Measurements from ENCODE around the gene CSRP1.
"Not testable (repeated sequence)": the region's sequence is repeated elsewhere in the genome, so short reads cannot be mapped to it uniquely, and the experiment has no call there.

CSRP1 gene

GRCh38 chr1:201535046-201535918 is 28.4 kb upstream of the CSRP1 start:
- in situ Hi-C loops (cut with HindIII; ENCODE audit: low pct_unique_long_range_greater_than_20kb, low sequenced_read_pairs), result no loop called here
- no peak for TF ChIP-seq JUND (IDR thresholded peaks at IDR 0.05; ENCODE audit: low read depth)
- DNase-seq (ENCODE audit: low read depth in 1 of 2, low spot score in 1 of 2), result no peak

- DNase-seq (ENCODE audit: low read depth in 1 of 2, low spot score in 1 of 2), result no peak
- TF ChIP-seq JUND (IDR thresholded peaks at IDR 0.05; ENCODE audit: low read depth), result no peak
- in situ Hi-C loops (cut with HindIII; ENCODE audit: low pct_unique_long_range_greater_than_20kb, low sequenced_read_pairs), result no loop called here
Observed at GRCh38 chr1:201533836-201534235, 26.9 kb upstream of the CSRP1 start.

- no peak for TF ChIP-seq JUND (IDR thresholded peaks at IDR 0.05; ENCODE audit: low read depth)
- in situ Hi-C loops (cut with HindIII; ENCODE audit: low pct_unique_long_range_greater_than_20kb, low sequenced_read_pairs), result no loop called here
- DNase-seq (ENCODE audit: low read depth in 1 of 2, low spot score in 1 of 2), result no peak
Observed at GRCh38 chr1:201531551-201532425, 24.9 kb upstream of the CSRP1 start.

- DNase-seq (ENCODE audit: low read depth in 1 of 2, low spot score in 1 of 2), result peak in 1 of 2 experiments; percentile 62
- no peak for TF ChIP-seq JUND (IDR thresholded peaks at IDR 0.05; ENCODE audit: low read depth)
- in situ Hi-C loops (cut with HindIII; ENCODE audit: low pct_unique_long_range_greater_than_20kb, low sequenced_read_pairs), result no loop called here
Observed at GRCh38 chr1:201530741-201531531, 24.0 kb upstream of the CSRP1 start.

- DNase-seq (ENCODE audit: low read depth in 1 of 2, low spot score in 1 of 2), result no peak
- in situ Hi-C loops (cut with HindIII; ENCODE audit: low pct_unique_long_range_greater_than_20kb, low sequenced_read_pairs), result no loop called here
- TF ChIP-seq JUND (IDR thresholded peaks at IDR 0.05; ENCODE audit: low read depth), result no peak
Observed at GRCh38 chr1:201528631-201529252, 21.8 kb upstream of the CSRP1 start.

GRCh38 chr1:201527879-201528278 is 21.0 kb upstream of the CSRP1 start:
- in situ Hi-C loops (cut with HindIII; ENCODE audit: low pct_unique_long_range_greater_than_20kb, low sequenced_read_pairs), result no loop called here
- DNase-seq (ENCODE audit: low read depth in 1 of 2, low spot score in 1 of 2), result no peak
- TF ChIP-seq JUND (IDR thresholded peaks at IDR 0.05; ENCODE audit: low read depth), result no peak

- no peak for DNase-seq (ENCODE audit: low read depth in 1 of 2, low spot score in 1 of 2)
- in situ Hi-C loops (cut with HindIII; ENCODE audit: low pct_unique_long_range_greater_than_20kb, low sequenced_read_pairs), result no loop called here
- TF ChIP-seq JUND (IDR thresholded peaks at IDR 0.05; ENCODE audit: low read depth), result no peak
Observed at GRCh38 chr1:201525193-201525778, 18.4 kb upstream of the CSRP1 start.

- DNase-seq (ENCODE audit: low read depth in 1 of 2, low spot score in 1 of 2); in situ Hi-C loops (cut with HindIII; ENCODE audit: low pct_unique_long_range_greater_than_20kb, low sequenced_read_pairs): not testable (repeated sequence)
Observed at GRCh38 chr1:201520046-201520575, 13.2 kb upstream of the CSRP1 start.

- TF ChIP-seq JUND (IDR thresholded peaks at IDR 0.05; ENCODE audit: low read depth), result no peak
- DNase-seq (ENCODE audit: low read depth in 1 of 2, low spot score in 1 of 2), result no peak
- in situ Hi-C loops (cut with HindIII; ENCODE audit: low pct_unique_long_range_greater_than_20kb, low sequenced_read_pairs), result no loop called here
Observed at GRCh38 chr1:201518071-201518470, 11.1 kb upstream of the CSRP1 start.

- in situ Hi-C loops (cut with HindIII; ENCODE audit: low pct_unique_long_range_greater_than_20kb, low sequenced_read_pairs), result no loop called here
- DNase-seq (ENCODE audit: low read depth in 1 of 2, low spot score in 1 of 2), result no peak
- TF ChIP-seq JUND (IDR thresholded peaks at IDR 0.05; ENCODE audit: low read depth), result no peak
Observed at GRCh38 chr1:201517631-201518030, 10.7 kb upstream of the CSRP1 start.

- no peak for DNase-seq (ENCODE audit: low read depth in 1 of 2, low spot score in 1 of 2)
- in situ Hi-C loops (cut with HindIII; ENCODE audit: low pct_unique_long_range_greater_than_20kb, low sequenced_read_pairs), result no loop called here
- no peak for TF ChIP-seq JUND (IDR thresholded peaks at IDR 0.05; ENCODE audit: low read depth)
Observed at GRCh38 chr1:201516511-201517127, 9.7 kb upstream of the CSRP1 start.

Measured in T47D (cell line).